GM12878 (cell line): ENCODE results near the gene DIS3L2.

ENCODE experiments used
- CHD1 ChIP-seq: IDR thresholded peaks from 2 replicates; pipeline ENCODE4 v1.6.1; 2012; ENCODE audit warnings: low read depth, low read length, improper control_type of control experiment
- EED ChIP-seq: sonication (generic); IDR thresholded peaks from 2 replicates; pipeline ENCODE4 v1.6.1; 2016; ENCODE audit warnings: antibody characterized with exemption, low read depth
- MEF2B ChIP-seq: fragments of 450-650 bp; IDR thresholded peaks from 2 replicates; pipeline ENCODE4 v1.6.1; 2018; ENCODE audit warnings: mild to moderate bottlenecking, moderate library complexity; ENCODE audit not compliant: partially characterized antibody, poor library complexity, severe bottlenecking
- SIN3A ChIP-seq: IDR thresholded peaks from 2 replicates; pipeline ENCODE4 v1.6.1; 2012; ENCODE audit warnings: low read depth, low read length, improper control_type of control experiment
- SIX5 ChIP-seq: IDR thresholded peaks from 2 replicates; pipeline ENCODE4 v1.6.1; 2011; ENCODE audit warnings: mild to moderate bottlenecking, low read depth, low read length, moderate library complexity; ENCODE audit not compliant: severe bottlenecking
- SPI1 ChIP-seq: IDR thresholded peaks from 2 replicates; pipeline ENCODE4 v1.6.1; 2011; ENCODE audit warnings: low read depth, mild to moderate bottlenecking, low read length, moderate library complexity, borderline replicate concordance; ENCODE audit not compliant: insufficient read depth
- TAF1 ChIP-seq: IDR thresholded peaks from 2 replicates; pipeline ENCODE4 v1.6.1; 2011; ENCODE audit warnings: mild to moderate bottlenecking, low read depth, low read length, borderline replicate concordance
- TCF7 ChIP-seq: IDR thresholded peaks from 2 replicates; pipeline ENCODE4 v1.6.1; 2014; ENCODE audit warnings: antibody characterized with exemption, borderline replicate concordance
- TF ChIP-seq, protein P1 (sequence below), 3 experiments: IDR thresholded peaks in 2 of 3; conservative IDR thresholded peaks in 1 of 3; 2 replicates each; pipeline ENCODE4 v1.5.1; 2011; ENCODE audit warnings: low read depth in 3 of 3, low read length in 3 of 3, mild to moderate bottlenecking in 3 of 3, control low read depth in 2 of 3, moderate library complexity in 2 of 3, inconsistent platforms in 1 of 3, mixed read lengths in 1 of 3; ENCODE audit not compliant: control insufficient read depth in 2 of 3, insufficient read depth in 1 of 3; ENCODE audit errors: extremely low read depth in 1 of 3
- TF ChIP-seq, protein P2 (sequence below): IDR thresholded peaks from 2 replicates; pipeline ENCODE4 v1.6.1; 2012; ENCODE audit warnings: low read depth, low read length, improper control_type of control experiment
- TF ChIP-seq, protein P3 (sequence below): IDR thresholded peaks from 2 replicates; pipeline ENCODE4 v1.6.1; 2011; ENCODE audit warnings: borderline replicate concordance, low read depth, mild to moderate bottlenecking, moderate library complexity, low read length; ENCODE audit not compliant: insufficient read depth, poor library complexity, severe bottlenecking
- TF ChIP-seq, protein P4 (sequence below): fragments of 450-650 bp; IDR thresholded peaks from 2 replicates; pipeline ENCODE4 v1.6.1; 2016; ENCODE audit warnings: mild to moderate bottlenecking, moderate library complexity, borderline replicate concordance

DNA sequence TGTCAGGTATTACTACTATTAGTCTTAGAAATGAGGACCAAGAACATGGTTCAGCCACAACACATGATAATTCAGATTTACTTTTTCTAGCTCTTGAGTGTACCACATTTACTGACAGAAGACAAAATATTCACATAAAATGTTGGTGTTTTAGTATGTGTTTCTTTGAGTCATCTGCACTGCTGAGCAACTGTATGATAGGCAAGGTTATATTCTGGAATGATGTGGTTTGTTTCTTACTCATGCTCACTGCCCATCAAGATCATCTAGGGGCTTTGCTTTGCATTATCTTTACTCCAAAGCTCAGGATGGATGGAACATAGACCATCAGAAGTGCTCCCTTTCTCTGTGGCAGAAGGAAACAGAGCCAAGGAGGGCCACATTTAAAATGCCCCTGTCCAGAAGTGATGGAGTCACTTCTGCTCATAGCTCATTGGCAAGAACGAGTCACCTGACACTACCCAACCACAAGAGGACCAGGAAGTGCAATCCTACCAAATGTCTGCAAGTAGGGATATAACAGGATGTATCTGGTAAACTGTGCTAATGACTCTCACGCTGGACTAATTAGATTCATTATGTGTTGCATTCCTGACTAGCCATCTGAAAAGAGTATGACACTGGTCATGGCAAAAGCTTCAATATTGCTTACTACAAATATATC lies 81.5 kb downstream of the DIS3L2 start:
- TF ChIP-seq, protein P1, sequence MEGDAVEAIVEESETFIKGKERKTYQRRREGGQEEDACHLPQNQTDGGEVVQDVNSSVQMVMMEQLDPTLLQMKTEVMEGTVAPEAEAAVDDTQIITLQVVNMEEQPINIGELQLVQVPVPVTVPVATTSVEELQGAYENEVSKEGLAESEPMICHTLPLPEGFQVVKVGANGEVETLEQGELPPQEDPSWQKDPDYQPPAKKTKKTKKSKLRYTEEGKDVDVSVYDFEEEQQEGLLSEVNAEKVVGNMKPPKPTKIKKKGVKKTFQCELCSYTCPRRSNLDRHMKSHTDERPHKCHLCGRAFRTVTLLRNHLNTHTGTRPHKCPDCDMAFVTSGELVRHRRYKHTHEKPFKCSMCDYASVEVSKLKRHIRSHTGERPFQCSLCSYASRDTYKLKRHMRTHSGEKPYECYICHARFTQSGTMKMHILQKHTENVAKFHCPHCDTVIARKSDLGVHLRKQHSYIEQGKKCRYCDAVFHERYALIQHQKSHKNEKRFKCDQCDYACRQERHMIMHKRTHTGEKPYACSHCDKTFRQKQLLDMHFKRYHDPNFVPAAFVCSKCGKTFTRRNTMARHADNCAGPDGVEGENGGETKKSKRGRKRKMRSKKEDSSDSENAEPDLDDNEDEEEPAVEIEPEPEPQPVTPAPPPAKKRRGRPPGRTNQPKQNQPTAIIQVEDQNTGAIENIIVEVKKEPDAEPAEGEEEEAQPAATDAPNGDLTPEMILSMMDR (IDR thresholded peaks at IDR 0.05 in 2 of 3, conservative IDR thresholded peaks at IDR 0.05 in 1 of 3; ENCODE audit: control insufficient read depth in 2 of 3, extremely low read depth in 1 of 3, insufficient read depth in 1 of 3, low read depth in 3 of 3, low read length in 3 of 3) = no peak
- TF ChIP-seq, protein P2, sequence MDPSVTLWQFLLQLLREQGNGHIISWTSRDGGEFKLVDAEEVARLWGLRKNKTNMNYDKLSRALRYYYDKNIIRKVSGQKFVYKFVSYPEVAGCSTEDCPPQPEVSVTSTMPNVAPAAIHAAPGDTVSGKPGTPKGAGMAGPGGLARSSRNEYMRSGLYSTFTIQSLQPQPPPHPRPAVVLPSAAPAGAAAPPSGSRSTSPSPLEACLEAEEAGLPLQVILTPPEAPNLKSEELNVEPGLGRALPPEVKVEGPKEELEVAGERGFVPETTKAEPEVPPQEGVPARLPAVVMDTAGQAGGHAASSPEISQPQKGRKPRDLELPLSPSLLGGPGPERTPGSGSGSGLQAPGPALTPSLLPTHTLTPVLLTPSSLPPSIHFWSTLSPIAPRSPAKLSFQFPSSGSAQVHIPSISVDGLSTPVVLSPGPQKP = no peak
- TF ChIP-seq SPI1 = no peak
- TF ChIP-seq, protein P3, sequence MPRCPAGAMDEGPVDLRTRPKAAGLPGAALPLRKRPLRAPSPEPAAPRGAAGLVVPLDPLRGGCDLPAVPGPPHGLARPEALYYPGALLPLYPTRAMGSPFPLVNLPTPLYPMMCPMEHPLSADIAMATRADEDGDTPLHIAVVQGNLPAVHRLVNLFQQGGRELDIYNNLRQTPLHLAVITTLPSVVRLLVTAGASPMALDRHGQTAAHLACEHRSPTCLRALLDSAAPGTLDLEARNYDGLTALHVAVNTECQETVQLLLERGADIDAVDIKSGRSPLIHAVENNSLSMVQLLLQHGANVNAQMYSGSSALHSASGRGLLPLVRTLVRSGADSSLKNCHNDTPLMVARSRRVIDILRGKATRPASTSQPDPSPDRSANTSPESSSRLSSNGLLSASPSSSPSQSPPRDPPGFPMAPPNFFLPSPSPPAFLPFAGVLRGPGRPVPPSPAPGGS = no peak
- no peak for TF ChIP-seq CHD1
- no peak for TF ChIP-seq EED
- TF ChIP-seq, protein P4, sequence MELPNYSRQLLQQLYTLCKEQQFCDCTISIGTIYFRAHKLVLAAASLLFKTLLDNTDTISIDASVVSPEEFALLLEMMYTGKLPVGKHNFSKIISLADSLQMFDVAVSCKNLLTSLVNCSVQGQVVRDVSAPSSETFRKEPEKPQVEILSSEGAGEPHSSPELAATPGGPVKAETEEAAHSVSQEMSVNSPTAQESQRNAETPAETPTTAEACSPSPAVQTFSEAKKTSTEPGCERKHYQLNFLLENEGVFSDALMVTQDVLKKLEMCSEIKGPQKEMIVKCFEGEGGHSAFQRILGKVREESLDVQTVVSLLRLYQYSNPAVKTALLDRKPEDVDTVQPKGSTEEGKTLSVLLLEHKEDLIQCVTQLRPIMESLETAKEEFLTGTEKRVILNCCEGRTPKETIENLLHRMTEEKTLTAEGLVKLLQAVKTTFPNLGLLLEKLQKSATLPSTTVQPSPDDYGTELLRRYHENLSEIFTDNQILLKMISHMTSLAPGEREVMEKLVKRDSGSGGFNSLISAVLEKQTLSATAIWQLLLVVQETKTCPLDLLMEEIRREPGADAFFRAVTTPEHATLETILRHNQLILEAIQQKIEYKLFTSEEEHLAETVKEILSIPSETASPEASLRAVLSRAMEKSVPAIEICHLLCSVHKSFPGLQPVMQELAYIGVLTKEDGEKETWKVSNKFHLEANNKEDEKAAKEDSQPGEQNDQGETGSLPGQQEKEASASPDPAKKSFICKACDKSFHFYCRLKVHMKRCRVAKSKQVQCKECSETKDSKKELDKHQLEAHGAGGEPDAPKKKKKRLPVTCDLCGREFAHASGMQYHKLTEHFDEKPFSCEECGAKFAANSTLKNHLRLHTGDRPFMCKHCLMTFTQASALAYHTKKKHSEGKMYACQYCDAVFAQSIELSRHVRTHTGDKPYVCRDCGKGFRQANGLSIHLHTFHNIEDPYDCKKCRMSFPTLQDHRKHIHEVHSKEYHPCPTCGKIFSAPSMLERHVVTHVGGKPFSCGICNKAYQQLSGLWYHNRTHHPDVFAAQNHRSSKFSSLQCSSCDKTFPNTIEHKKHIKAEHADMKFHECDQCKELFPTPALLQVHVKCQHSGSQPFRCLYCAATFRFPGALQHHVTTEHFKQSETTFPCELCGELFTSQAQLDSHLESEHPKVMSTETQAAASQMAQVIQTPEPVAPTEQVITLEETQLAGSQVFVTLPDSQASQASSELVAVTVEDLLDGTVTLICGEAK = no peak
- TF ChIP-seq TCF7 = no peak
- no peak for TF ChIP-seq SIX5
- TF ChIP-seq SIN3A = no peak
- TF ChIP-seq TAF1 = no peak
- no peak for TF ChIP-seq MEF2B
